ENCODE results near the gene GRM8. TPM values are rescaled to one million over a fixed set of nuclear protein-coding genes. Genes with fewer than 3 reads are reported as not detected.

Gene GRM8
- total and polyA plus RNA-seq, 9 of the 15 experiments (the other 6 are each of a cell fraction or from before 2014, with no cell fraction given): 0.13 TPM; not detected in 7

GRCh38 chr7:126760914-126761577 lies 491.7 kb downstream of the GRM8 start:
- Histone ChIP-seq H3K9me1 (ENCODE audit: control insufficient read depth, insufficient read depth, low read length) (no peaks in the 10 kb centered on the region), H3K27me3 (ENCODE audit: control insufficient read depth in 2 of 2, insufficient read depth in 2 of 2, low read length in 2 of 2) (no peaks in the 10 kb centered on the region), H3K36me3 (ENCODE audit: control insufficient read depth, insufficient read depth, low read length) (no peaks in the 10 kb centered on the region), H3K4me2 (ENCODE audit: insufficient read depth, low read length) (no peak overlapping the region), H3K9me3 (replicated peaks; ENCODE audit: control insufficient read depth, insufficient read depth, low read depth, low read length) (no peaks in the 10 kb centered on the region), H3K27ac (ENCODE audit: extremely low read depth, low read depth, low read length) (no peak overlapping the region), H3K79me2 (ENCODE audit: control insufficient read depth, insufficient read depth, low read length) (no peaks in the 10 kb centered on the region), H2AFZ (ENCODE audit: low read depth, low read length) (no peak overlapping the region), H3K4me3 (no peak overlapping the region), H3K9ac (ENCODE audit: insufficient read depth in 1 of 2, low read depth in 2 of 2, low read length in 2 of 2) (no peak overlapping the region), H4K20me1 (replicated peaks; ENCODE audit: control insufficient read depth, insufficient read depth, low read length) (no peaks in the 10 kb centered on the region), H3K4me1 (replicated peaks in 1 of 2; ENCODE audit: control insufficient read depth in 2 of 2, insufficient read depth in 2 of 2, low read length in 2 of 2) (no peaks in the 10 kb centered on the region)
- ATAC-seq (no peak), FAIRE-seq (no peak), DNase-seq (ENCODE audit: extremely low read depth in 1 of 4, low spot score in 3 of 4) (no peak)
- in situ Hi-C loops (cut with MboI) (no loop called here), intact Hi-C loops (cut with micrococcal nuclease) (no loop called here)
- ChIA-PET POLR2A (interaction anchor here (0.8 kb wide), 1 partner anchor 11 kb away, joined by 3 read pairs; no protein-coding TSS in a partner anchor), CTCF (ENCODE audit: low intra/inter-chr PET ratio) (no interaction called here)
- no TSS peak for BruUV-seq (replicated peaks)
- WGBS (ENCODE audit: insufficient coverage, low coverage, missing lambda C conversion rate): under 1% methylated on average over 13 of the region's 13 CpGs
- TF ChIP-seq MLLT1 (IDR thresholded peaks at IDR 0.05) (no peak), REST (IDR thresholded peaks at IDR 0.05; ENCODE audit: borderline replicate concordance) (no peak), REST (CRISPR knock-in tag; IDR thresholded peaks at IDR 0.05; ENCODE audit: low read depth) (no peak), HEY1 (CRISPR knock-in tag; IDR thresholded peaks at IDR 0.05; ENCODE audit: borderline replicate concordance) (no peak), RBM22 (IDR thresholded peaks at IDR 0.05; ENCODE audit: low read depth, low read length, poor library complexity, severe bottlenecking) (no peak), ZNF717 (CRISPR knock-in tag; IDR thresholded peaks at IDR 0.05) (no peak), CBFA2T2 (conservative IDR thresholded peaks at IDR 0.05) (no peak), ZNF280B (CRISPR knock-in tag; IDR thresholded peaks at IDR 0.05) (no peak), EP300 (IDR thresholded peaks at IDR 0.05; ENCODE audit: low read length) (no peak), EZH2 (IDR thresholded peaks at IDR 0.05; ENCODE audit: borderline replicate concordance, low read depth, low read length) (no peak), WHSC1 (IDR thresholded peaks at IDR 0.05; ENCODE audit: low read length) (no peak), RUNX1 (IDR thresholded peaks at IDR 0.05; ENCODE audit: low read depth) (no peak), DACH1 (IDR thresholded peaks at IDR 0.05; ENCODE audit: partially characterized antibody) (no peak)

All from K562 (cell line).